GM12892 (cell line): ENCODE measurements around the gene NGLY1.

Experiments
- POLR2A ChIP-seq: IDR thresholded peaks from 2 replicates; pipeline ENCODE4 v1.6.1; 2011; ENCODE audit warnings: low read depth, low read length, control low read depth
- POLR2AphosphoS5 ChIP-seq: IDR thresholded peaks from 2 replicates; pipeline ENCODE4 v1.6.1; 2011; ENCODE audit warnings: low read depth, low read length, control low read depth

- TF ChIP-seq POLR2A (no peak), POLR2AphosphoS5 (no peak)
These were observed 34.4 kb upstream of the NGLY1 start for GRCh38 chr3:25817638-25818037.
